NB4 (cell line): ENCODE results near the gene AMZ1.

Experiments used
- MYC ChIP-seq: IDR thresholded peaks from 2 replicates; pipeline ENCODE4 v1.6.1; 2011; ENCODE audit warnings: low read depth, low read length
- POLR2A ChIP-seq: IDR thresholded peaks from 2 replicates; pipeline ENCODE4 v1.6.1; 2011; ENCODE audit warnings: mild to moderate bottlenecking; ENCODE audit not compliant: insufficient read length; ENCODE audit errors: extremely low read depth
- TF ChIP-seq, protein P1 (sequence below): IDR thresholded peaks from one replicate; pipeline ENCODE4 v1.5.1; 2012; ENCODE audit warnings: low read depth, low read length
- TF ChIP-seq, protein P2 (sequence below): IDR thresholded peaks from 2 replicates; pipeline ENCODE4 v1.6.1; 2011; ENCODE audit warnings: low read depth, low read length

DNA sequence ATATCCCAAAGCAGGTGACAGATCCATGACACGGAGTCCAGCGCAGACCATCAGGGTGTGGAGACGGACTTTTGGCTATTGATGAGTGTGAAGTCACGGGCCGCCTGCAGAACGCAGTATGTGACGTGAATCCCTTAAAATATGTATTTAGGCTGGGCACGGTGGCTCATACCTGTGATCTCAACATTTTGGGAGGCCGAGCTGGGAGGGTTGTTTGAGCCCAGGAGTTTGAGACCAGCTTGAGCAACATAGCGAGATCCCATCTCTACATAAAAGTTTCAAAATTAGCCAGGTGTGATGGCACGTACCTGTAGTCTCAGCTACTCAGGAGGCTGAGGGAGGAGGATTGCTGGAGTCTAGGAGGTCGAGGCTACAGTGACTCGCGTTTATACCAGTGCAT lies 1.9 kb upstream of the AMZ1 start:
- TF ChIP-seq, protein P1, sequence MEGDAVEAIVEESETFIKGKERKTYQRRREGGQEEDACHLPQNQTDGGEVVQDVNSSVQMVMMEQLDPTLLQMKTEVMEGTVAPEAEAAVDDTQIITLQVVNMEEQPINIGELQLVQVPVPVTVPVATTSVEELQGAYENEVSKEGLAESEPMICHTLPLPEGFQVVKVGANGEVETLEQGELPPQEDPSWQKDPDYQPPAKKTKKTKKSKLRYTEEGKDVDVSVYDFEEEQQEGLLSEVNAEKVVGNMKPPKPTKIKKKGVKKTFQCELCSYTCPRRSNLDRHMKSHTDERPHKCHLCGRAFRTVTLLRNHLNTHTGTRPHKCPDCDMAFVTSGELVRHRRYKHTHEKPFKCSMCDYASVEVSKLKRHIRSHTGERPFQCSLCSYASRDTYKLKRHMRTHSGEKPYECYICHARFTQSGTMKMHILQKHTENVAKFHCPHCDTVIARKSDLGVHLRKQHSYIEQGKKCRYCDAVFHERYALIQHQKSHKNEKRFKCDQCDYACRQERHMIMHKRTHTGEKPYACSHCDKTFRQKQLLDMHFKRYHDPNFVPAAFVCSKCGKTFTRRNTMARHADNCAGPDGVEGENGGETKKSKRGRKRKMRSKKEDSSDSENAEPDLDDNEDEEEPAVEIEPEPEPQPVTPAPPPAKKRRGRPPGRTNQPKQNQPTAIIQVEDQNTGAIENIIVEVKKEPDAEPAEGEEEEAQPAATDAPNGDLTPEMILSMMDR: no peak
- TF ChIP-seq POLR2A (no peak), MYC (no peak)
- TF ChIP-seq, protein P2, sequence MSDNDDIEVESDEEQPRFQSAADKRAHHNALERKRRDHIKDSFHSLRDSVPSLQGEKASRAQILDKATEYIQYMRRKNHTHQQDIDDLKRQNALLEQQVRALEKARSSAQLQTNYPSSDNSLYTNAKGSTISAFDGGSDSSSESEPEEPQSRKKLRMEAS: no peak
